Measurements from ENCODE around the gene WBP4.

Gene WBP4

GRCh38 chr13:41049480-41050440 is 11.5 kb upstream of the WBP4 start:
- no peak for DNase-seq

DNA sequence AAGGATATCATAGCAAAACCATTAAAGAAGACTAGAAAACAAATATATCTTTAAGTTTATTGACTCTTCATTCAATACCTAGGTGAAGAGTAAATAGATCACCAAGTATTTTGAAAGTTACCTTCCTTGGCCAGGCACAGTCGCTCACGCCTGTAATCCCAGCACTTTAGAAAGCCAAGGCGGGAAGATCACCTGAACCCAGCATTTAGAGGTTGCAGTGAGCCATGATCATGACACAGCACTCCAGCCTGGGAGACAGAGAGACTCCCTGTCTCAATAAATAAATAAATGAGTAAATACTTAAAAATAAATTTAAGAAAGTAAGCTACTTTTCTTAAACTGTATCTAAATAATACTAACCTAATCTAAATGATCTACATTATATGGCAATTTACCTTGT is 8.9 kb upstream of the WBP4 start:
- no peak for DNase-seq

DNA sequence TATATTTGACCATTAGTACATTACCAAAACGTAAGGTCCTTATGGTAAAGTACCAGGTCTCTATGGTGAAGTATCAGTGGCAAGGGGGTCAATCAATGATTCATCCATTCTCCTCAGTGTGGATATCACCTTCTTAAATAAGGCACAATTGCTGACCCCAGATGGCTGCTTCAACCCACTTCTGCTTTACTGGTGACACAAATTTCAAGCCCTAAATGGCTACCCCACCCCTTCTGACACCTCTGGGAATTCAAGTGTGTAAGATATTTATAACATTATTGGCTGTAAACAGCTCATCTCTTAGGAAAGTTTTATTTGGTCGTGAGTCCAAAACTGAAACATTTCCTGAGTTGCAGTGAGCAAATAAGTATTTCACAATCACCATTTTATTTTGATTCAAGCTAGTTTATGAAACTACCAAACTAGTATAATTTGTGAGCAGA is 7.9 kb upstream of the WBP4 start:
- DNase-seq: no peak

DNA sequence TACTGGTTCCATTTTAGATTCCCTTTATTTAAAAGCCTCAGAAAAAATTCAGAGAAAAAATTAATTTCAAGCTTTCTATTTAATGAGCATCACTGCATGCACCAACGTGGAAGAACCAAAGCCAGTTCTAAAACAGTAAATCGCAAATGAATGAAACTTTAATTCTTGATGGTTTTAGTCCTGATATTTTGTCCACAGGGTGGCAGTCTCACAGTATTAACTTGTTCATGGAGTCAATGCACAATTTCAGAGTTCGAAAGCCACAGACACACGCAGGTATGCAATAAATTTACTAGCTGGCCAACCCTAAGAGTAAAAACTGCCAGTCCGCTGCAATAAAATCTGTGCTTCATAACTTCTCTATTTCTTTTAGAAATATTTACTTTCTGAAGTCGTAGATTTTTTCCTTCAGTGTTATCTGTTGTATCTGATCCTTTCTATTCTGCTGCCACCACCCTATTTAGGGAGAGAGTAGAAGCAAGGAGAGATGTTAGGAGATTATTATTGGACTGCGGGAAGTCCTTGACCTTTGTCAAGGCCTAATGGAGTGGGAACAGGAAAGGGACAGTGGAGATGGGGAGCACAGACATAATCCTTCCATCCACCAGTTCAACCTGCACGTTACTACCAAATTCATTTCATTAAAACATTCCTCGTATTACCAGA is 7.0 kb upstream of the WBP4 start:
- DNase-seq: no peak

DNA sequence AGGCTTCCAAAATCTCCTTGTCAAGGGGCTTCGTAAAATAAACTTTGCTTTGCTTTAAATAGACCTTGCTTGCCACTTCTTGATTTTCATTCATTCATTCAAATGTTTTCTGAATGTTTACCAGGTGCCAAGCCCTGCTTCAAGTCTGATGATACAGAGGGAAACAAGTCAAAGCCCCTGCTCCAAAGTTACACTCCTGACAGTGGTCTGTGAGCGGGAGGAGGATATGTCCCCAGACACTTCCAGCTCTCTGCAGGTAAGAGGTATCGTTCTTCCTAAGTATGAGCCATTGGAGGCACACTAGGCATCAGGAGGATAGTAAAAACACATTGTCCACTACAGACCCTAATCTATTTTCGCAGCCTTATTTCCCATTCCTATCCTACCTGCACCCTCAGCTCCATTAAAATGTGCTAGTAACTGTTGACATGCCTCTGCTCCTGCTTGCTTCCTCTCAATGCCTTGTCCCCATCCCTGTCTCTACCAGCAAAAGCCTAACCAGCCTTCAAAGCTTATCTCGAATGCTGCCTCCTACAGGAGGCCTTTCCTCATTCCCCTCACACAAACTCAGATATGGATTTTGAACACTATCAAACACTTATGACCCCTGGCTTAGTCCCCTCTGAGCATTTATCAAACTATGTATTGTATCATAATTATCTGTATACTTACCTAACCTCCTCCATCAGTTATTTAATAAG is 6.2 kb upstream of the WBP4 start:
- DNase-seq: no peak

DNA sequence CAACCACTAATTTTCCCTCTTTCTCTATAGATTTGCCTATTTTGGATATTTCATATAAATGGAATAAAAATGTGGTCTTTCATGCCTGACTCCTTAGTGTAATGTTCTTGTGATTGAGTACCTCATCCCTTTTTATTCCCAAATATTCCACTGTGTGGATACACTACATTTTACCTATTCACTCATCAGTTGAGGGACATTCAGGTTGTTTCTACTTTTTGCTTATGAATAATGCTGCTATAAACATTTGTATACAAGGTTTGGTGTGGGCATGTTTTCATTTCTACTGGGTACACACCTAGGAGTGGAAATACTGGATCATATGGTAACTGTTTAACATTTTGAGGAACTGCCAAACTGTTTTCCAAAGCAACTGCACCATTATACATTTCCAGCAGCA is 5.1 kb upstream of the WBP4 start:
- DNase-seq: no peak

- DNase-seq: no peak
These were observed 4.2 kb upstream of the WBP4 start for GRCh38 chr13:41056826-41057711.

DNA sequence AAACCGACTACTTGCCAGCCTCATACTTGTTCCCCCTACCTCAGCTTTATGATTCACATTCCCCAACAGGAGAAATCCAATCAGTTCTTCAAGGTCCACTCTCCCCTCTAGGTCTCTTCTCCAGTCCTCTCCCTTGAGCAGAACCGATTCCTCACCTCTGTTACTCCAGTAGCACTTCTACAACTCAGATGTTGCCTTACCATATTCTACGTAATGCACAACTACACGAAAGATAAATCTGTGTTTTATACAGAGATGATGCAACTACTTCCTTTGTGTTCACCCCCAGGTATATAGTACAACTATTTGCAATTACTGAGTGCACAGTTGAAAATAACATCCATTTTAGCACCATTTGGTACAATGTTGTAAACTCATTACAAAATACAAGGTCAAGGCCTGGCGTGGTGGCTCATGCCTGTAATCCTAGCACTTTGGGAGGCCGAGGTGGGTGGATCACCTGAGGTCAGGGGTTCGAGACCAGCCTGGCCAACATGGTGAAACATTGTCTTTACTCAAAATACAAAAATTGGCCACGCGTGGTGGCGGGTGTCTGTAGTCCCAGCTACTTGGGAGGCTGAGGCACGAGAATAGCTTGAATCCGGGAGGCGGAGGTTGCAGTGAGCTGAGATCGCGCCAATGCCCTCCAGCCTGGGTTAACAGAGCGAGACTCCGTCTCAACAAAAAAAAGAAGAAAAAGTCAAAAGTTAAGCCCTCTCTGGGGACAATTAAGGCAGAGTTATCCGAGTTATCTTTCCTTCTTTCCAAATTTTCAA is 2.8 kb upstream of the WBP4 start:
- no peak for DNase-seq

- no peak for DNase-seq
These were observed 1.7 kb upstream of the WBP4 start for GRCh38 chr13:41059456-41060081.

DNA sequence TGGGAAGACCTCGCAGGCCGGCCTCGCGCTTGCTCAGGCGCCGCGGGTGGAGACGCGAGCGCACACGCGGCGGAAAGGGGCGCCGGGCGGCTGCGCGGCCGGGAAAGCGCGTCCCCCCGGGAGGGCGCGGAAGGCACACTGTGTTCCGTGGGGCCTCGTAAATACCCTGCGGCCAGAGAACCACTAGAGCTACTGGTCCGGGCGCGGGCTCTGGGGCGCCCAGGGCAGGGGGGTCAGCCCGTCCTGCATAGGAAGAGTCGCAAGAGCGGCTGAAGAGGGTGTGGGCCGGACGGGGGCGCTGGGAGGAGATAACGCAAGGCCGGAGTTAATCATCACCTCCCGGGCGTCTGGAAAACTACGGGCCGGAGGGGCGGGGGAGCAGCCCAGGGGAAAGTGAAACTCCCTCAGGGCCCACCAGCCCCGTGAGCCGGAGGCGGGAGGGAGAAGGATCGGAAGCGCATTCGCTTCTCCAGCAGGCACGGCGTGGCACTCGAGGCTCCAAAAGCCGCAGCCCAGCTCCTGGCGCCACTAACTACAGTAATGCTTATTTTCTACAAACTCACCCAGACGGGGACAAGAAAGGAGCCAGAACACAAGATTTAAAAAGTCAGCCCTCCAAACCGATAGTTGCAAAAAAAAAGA is 1.1 kb upstream of the WBP4 start:
- peak; percentile 55 for DNase-seq

DNA sequence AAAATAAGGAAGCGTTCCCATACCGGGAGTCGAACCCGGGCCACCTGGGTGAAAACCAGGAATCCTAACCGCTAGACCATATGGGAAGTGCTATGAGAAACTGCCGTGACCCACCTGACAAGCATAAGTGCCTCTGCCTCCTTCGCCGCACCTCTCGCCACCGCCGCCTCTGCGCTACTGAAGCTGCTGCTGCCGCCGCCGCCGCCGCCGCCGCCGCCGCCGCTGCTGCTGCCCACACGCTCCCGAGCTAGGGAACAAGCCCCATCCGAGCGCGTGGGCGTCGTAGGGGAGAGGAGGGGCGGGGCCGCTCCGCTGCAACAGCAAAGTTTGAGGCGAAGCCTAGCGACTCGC is 610 bp upstream of the WBP4 start:
- no peak for DNase-seq

DNA sequence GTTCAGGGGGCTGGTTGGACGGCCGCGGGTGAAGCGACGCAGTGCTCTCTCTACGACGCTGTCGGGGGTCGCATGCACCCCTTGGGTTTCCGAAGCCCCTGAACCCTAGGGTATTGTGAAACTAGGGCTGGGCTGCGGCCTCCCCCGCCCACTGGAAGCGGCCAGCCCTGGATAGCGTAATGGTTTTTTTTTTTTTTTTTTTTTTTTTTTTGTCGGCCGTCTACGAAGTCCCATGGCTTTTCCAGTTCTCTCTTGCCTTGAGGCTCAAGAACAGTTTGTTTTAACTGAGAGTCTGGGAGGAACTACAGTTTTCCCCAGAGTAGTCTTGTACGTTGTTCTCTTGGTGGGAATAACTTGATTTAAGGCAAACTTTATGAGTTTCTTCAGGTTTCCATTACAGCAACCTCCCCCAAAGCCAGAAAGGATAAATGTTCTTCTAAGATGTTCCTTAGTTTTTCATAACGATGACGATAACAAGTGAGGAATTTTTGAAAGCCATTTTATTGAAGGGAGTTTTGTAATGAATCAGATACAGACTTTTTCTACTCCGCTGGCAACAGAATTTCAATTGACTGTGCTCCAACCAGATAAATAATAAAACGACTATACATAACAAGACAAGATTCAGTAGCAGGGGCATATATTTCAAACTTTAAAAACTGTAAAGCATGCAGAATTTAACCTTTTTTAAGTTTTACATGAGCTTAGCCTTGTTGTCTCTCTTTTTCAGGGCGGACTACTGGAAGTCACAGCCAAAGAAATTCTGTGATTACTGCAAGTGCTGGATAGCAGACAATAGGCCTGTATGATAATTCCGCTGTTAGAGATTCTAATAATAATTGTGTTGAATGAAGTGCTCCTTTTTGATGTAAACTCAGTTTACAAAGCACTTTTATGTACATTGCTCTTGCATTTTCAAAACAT is 867 bp downstream of the WBP4 start:
- no peak for DNase-seq

- DNase-seq: no peak
These were observed 3.2 kb downstream of the WBP4 start for GRCh38 chr13:41064493-41064892.

- no peak for DNase-seq
These were observed 3.8 kb downstream of the WBP4 start for GRCh38 chr13:41065078-41065477.

DNA sequence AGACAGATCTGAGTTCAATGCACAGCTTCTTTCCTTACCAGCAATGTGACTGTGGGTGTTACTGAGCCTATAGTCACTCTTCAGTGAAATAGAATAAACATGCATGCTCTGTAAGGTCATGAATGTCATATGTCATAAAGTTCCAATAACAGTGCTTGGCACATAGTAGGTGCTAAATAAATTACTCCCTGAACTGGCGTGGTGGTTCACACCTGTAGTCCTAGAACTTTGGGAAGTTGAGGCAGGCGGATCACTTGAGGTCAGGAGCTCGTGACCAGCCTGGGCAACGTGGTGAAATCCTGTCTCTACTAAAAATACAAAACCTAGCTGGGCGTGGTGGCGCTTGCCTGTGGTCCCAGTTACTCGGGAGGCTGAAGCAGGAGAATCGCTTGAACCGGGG is 13.2 kb downstream of the WBP4 start:
- no peak for DNase-seq

- DNase-seq: no peak
These were observed 13.7 kb downstream of the WBP4 start for GRCh38 chr13:41075034-41075433.

- DNase-seq: no peak
These were observed 14.2 kb downstream of the WBP4 start for GRCh38 chr13:41075485-41075884.

- no peak for DNase-seq
These were observed 16.2 kb downstream of the WBP4 start for GRCh38 chr13:41077475-41077874.

GRCh38 chr13:41079725-41080124 is 18.4 kb downstream of the WBP4 start:
- no peak for DNase-seq

All from cortex of kidney (tissue), 1 donor.